NCI-H82 (cell line): Measurements from ENCODE around the gene ROBO2.
A peak's percentile ranks its signal among the peaks of the same experiment; 100 is the strongest.

ENCODE experiments used
- DNase-seq: peaks from one replicate; lab custom pipeline; 2025; lab: John Stamatoyannopoulos, UW

Gene ROBO2

DNA sequence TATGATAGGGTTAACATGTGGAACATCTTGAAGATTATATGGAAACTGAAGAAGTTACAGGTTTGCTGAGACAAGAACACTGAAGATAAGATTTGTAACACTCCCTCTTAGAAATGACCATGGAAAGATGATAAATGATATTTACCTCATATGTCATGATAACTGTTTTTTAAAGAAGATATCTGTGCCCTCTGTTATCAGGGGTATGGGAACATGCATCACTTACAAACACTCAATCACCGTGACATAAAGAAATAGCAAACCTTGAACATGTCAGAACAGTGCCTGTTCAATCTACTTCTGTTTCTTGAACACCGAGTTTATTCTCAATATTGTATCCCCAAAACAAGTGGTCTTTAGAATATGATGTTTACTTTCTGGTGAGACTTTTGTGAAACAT is 149.4 kb downstream of the ROBO2 start:
- DNase-seq, result no peak

GRCh38 chr3:77189684-77190083 is 149.8 kb downstream of the ROBO2 start:
- no peak for DNase-seq

DNA sequence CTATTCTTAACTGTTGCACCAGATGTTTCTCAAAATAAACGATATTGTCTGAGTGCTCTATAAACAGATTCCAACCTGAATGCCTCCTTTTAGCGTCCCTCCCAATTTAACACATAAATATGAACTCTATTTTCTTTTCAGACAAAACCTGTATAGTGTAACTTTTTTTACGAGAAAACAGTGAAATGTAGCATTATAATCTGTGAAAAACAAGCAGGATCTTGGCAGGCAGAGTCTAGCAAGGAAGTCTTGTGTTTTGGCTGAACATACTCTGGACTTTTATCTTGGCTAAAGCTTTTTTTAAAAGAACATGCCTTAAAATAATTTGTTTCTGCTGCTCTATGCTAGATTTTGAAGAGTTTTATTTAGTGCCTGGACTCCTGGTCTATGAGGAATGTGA is 150.5 kb downstream of the ROBO2 start:
- DNase-seq, result no peak

GRCh38 chr3:77191014-77191413 is 151.1 kb downstream of the ROBO2 start:
- DNase-seq, result peak; percentile 9

- DNase-seq, result no peak
These were observed 151.7 kb downstream of the ROBO2 start for GRCh38 chr3:77191640-77192039.

GRCh38 chr3:77195766-77196545 is 156.1 kb downstream of the ROBO2 start:
- DNase-seq, result peak; percentile 11

- DNase-seq, result no peak
These were observed 157.5 kb downstream of the ROBO2 start for GRCh38 chr3:77197408-77197807.

- DNase-seq, result no peak
These were observed 164.0 kb downstream of the ROBO2 start for GRCh38 chr3:77203851-77204250.

- no peak for DNase-seq
These were observed 164.9 kb downstream of the ROBO2 start for GRCh38 chr3:77204788-77205187.

DNA sequence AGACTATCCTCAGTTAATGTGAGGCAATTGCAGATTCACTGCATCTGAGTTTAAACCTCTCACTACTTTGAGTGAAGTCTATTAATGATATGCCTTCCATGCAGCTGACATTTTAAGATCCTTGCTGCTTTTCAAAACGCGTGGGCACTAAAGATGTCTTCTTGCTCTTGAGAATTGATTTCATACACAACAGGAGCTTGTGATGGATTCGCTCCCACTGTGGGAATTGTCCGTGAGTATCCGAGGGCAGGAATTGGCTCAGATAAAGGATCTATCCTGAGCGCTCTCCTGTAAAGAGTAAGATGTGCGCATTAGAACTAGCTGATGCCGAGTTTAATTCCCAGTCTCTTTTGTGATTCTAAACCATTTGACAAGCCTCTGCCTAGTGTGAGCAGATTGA is 167.9 kb downstream of the ROBO2 start:
- no peak for DNase-seq

GRCh38 chr3:77222701-77223100 is 182.8 kb downstream of the ROBO2 start:
- peak; percentile 11 for DNase-seq

- DNase-seq, result no peak
These were observed 187.7 kb downstream of the ROBO2 start for GRCh38 chr3:77227567-77227966.

DNA sequence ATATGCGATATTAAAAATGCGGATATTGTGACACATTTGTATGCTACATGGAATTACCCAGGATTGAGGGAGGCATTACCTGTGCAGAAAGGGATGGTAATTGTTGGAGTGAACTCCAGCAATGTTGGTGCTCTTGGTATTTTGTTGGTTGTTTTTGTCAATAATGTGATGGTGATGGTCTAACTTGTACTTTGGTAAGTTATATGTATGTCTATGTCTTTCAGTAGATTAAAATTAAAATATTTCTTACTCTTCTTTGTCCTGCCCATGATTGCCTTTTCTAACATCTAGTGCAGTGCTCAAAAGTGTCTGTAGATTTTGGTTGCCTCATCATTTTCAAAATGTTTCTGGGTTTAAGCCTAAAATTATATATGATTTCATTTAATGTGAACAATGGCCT is 192.7 kb downstream of the ROBO2 start:
- no peak for DNase-seq

DNA sequence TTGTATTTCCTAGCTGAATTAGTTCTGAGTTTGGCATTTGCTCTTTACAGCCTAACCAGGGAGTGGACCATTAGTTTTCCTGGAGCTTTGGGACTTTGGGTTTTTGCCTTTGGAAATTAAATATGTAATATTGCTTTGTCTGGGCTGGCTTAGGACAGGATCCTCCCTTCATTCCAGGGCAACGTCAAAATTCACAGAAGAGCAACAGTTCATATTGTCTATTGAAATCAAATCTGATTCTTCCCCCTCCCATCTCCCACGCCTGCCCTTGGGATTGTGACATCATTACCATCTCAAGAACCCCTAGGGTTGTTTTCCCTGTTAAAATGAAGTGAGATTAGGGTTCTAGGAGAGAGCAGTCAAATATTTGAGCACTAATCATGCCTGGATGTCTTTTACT is 194.1 kb downstream of the ROBO2 start:
- DNase-seq, result no peak

- DNase-seq, result no peak
These were observed 196.2 kb downstream of the ROBO2 start for GRCh38 chr3:77236118-77236517.

DNA sequence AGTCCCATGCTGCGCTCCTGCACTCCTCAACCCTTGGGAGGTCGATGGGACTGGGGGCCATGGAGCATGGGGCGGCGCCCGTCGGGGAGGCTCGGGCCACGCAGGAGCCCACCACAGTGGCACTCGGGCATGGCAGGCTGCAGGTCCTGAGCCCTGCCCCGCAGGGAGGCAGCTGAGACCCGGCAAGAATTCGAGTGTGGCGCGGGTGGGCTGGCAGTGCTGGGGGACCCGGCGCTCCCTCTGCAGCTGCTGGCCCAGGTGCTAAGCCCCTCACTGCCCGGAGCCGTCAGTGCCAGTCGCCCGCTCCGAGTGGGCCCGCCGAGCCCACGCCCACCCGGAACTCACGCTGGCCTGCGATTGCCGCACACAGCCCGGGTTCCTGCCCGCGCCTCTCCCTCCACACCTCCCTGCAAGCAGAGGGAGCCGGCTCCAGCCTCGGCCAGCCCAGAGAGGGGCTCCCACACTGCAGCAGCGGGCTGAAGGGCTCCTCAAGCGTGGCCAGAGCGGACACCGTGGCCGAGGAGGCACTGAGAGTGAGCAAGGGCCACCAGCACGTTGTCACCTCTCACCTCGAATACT is 200.3 kb downstream of the ROBO2 start:
- DNase-seq, result no peak

DNA sequence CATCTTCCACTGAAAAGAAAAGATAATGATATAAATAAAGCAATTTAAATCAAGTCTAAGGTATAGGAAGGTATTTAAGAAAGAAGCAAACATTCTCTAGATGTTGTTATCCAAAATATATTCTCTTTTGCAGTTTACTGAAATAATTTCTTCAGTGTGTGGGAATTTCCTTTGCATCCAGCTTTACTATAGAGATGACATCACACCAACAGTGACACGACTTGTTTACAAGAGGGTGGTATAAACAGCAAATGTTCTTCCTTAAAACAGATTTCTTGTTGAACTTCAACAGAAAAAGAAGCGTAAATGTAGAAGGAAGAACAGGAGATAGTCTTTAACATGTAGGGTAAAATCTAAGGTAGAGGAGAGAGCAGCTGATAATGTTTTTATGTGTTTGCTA is 202.5 kb downstream of the ROBO2 start:
- DNase-seq, result no peak

- DNase-seq, result no peak
These were observed 205.1 kb downstream of the ROBO2 start for GRCh38 chr3:77244981-77245380.

DNA sequence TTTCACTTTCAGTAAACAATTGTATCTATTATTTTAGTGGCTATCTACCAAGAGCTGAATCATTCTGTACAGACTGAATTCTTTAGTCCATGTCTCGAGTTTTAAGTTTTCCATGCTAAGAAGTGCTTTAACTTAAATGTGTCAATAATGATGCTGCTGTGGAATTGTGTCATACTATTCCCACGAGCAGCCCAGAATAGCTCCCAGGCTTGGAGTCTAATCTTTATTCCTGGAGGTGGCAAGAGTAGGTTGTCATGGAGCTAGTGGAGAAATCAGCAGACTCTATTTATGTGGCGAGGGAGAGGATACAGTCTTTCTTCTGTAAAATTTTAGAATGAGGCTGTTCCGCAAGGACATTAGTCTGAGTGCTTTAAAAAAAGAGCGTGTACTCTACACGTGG is 207.2 kb downstream of the ROBO2 start:
- no peak for DNase-seq

- DNase-seq, result no peak
These were observed 207.9 kb downstream of the ROBO2 start for GRCh38 chr3:77247817-77248216.

DNA sequence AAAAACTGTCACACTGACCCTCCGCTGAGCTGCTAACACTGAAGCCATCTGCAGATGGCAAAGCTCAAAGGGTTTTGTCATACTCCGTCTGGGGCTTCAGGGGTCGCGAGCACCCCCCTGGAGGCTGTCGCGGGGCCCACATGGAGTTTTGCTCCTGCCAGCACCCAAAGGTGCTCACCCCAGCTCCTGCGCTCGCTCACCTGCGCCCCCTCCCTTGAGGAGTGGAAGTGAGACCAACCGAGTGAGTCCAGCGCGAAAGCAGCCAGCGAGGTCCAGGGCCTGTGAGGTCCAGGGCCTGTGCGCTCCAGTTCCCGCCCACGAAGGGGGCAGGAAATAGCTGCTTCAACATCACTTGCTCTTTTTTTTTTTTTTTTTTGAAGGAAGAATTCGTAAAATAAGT is 208.5 kb downstream of the ROBO2 start:
- no peak for DNase-seq

DNA sequence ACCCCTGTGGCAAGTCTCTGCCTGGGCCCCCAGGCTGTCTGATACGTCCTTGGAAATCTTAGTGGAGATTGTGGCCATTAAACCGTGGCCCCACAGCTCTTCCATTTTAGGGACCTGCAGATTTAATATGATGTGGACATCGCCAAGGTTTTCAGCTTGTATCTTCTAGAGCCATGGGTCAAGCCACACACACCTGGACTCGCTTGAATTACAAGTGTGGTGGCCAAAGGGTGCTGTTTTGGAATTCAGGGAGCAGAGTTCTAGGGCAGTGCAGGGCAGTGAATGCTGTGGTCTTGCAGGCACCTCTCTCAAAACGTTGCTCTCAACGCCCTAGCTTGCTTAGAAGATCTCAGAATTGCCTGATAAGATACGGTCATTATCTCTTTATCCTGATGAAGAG is 211.2 kb downstream of the ROBO2 start:
- no peak for DNase-seq

DNA sequence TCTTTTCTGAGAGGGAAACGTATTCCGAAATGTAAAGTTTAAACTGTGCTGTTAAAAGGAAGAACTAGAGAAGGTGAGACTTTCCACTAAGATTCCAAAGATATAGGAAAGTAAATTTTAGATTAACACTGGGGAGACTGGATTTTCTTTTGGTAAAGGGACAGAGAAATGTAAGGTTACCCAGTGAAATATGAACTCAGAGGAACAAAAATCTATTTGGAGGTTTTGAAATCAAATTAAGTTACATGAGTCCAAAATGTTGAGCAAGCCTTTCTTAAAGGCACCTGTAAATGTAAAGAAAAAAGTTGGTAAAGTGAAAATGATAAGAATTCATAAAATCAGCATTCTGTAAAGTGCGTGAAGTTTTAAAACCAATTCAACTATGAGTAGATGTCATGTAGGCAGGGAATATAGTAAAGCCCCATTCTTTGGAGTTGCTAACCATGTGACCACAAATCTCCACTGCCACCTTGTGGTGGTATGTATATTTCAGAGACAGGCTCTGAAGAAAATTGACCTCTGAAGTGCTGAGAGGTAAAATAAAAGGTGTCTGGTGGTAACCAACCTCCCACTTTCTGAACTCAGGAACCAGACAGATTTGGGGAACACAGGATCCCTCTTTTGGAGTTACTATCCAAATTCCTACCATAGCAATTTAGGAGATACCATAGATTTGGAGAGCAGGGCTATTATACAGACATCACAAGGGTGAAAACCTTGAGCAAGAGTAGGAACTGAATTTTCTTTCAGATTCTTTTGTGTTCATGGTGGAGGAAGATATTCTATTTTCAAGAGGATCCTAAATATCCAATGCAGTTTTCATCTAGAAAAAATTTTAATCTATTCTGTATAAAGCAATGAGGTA is 215.3 kb downstream of the ROBO2 start:
- peak; percentile 79 for DNase-seq
